Stimulated activated naive CD4-positive, alpha-beta T cell (primary cell): ENCODE measurements around the gene RPS6KA2.

Experiments
- DNase-seq, 6 experiments: peaks; one replicate each; lab custom pipeline; 2025; lab: John Stamatoyannopoulos, UW

The RPS6KA2 gene

DNA sequence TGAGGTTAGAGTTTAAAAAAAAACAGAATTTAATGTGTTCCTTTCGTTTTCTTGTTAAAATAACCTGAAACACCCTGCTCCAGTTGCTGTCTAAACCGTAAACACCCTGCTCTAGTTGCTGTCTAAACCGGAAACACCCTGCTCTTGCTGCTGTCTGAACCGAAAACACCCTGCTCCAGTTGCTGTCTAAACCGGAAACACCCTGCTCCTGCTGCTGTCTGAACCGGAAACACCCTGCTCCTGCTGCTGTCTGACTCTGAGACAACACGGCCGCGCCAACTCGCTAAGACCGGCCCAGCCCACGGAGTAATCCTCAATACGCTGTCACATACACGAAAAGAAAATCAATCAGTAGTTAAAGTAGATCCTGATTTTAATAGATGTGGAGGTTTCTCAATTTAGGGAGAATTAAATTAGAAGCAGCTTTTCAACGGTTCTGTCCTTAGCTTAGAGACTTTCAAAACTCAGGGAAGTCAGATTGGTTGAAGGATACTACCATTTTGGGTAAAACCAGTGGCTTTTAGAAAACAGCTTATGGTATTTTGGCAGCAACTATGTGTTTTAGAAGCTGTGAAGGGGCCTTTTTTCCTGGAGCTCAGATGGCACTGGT lies 138.9 kb downstream of the RPS6KA2 start:
- peak; percentile 47 to 90 (median 81) for DNase-seq

GRCh38 chr6:166487148-166487547 lies 139.9 kb downstream of the RPS6KA2 start:
- no peak for DNase-seq

DNA sequence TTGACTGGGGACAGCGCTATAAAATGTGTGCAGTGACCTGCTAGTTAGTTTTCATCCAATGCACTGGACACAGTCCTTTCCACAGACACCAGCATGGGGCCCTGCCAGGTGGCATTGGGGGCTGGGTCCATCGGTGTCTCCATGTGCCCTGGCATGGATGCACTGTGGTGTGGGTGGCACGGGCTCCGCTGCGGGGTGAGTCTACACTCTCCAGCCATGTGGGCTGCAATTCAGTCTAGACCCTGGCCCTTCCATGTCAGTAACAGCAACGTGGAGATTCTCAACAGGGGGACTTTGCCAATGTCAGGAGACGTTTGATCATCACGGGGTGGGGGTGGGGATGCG lies 140.5 kb downstream of the RPS6KA2 start:
- DNase-seq = peak in 1 of 6 experiments; percentile 4

GRCh38 chr6:166485651-166486535 lies 141.2 kb downstream of the RPS6KA2 start:
- DNase-seq = no peak

- DNase-seq = no peak
These were observed 142.2 kb downstream of the RPS6KA2 start for GRCh38 chr6:166484863-166485262.

DNA sequence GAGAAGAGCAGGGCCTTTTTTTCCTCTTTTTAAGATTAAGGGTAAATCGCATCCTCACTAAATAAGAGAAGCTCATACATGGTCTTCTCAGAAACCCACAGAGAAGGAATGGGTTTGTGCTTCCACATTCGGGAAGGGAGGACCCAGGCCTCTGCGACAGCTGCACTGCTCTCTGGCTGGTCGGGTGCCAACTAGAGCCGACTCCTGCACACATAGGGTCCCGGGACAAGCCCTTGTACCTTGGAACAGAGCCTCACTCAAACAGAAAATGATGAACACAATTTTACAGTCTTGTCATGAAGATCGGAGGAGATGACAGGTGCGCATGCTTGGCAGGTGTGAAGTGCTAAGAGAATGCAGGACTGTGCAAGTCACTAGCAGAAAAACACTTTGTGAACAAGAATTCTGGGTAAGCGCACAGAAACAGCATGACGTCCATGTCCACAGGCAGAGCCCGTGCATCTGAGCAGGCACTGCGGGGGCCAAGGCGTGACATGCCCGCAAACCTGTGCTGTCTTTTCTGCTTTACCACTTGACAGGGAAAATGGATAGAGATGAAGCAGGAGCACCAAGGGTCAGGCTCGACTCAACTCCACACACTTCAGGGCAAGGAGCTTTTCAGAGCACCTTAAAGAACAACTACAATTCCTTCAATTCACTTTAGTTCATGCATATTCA lies 143.3 kb downstream of the RPS6KA2 start:
- no peak for DNase-seq

DNA sequence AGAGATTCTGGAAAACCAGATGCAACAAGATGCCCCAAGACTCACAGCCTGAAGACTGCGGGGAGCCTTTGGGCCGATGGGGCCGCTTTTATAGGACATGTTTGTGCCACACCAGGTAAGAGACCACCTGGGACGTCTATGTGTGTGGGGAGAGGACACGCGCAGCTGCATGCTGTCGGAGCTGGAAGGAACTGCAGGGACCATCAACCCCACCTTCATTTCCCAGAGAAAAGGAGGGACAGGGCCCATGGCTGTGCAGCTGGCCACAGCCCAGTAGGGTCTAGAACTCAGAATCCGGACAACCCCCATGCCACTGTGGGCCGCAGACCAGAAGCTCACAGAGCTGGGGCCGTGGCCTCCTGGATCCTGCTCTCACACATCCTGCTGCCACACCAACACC lies 144.0 kb downstream of the RPS6KA2 start:
- DNase-seq = no peak

DNA sequence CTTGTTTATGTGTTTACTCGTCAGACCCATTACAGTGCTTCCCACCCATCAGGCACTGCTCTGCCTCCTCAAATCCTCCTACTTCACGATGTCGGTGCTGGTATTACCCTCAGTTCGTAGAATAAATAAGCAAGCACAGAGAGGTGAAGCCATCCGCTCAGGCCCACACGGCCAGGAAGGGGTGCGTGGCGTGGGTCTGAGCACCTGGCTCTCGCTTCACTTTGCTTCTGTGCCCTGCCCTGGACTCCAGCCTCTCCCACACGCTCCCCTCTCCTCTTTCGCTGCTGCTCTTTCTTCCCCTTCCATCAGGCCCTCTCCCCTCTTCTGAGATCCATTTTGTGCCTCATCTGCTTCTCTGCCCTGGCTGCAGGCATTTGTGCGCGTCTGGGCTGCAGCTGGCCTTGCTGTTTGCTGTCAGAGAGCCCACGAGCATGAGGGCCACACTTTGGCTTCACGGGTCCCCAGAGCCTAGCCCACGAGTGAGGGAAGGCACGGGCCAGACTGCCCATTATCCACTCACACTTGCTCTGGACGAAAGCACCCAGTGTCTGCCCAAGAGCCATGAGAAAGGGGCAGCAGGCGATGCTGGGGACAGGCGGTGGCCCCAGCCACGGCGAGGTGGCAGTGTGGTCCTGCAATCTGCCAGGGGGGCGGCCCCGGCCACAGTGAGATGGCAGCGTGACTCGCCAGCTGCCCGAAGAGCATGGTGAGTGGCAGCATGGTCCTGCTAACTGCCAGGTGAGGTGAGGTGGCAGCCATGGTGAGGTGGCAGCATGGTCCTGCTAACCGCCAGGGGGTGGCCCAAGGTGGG lies 148.1 kb downstream of the RPS6KA2 start:
- DNase-seq = no peak

DNA sequence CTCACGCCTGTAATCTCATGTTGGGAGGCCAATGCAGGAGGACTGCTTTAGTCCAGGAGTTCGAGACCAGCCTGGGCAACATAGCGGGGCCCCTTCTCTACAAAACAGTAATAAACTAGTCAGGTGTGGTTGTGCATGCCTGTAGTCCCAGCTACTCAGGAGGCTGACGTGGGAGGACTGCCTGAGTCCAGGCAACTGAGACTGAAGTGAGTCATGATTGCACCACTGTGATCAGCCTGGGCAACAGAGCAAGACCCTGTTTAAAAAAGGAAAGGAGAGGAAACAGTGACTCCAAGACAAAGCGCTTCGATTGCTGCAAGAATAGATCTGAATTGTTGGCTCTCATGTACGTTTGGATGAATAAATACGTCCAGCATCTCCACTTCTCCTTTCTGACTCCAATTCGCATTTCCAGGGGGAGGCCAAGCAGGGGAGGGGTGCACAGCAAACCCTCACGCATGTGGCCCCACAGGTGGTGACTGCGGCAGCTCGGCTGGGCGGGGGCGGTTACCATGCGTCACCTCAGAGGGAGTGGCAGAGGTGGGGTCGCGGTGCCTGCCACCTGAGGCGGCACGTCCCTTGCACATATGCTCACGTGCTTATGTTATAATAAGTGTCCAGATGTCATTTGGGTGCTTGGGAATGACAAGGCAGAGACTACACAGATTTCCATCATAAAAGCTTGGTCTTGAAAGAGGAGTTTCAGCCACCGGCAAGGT lies 149.2 kb downstream of the RPS6KA2 start:
- DNase-seq = no peak

DNA sequence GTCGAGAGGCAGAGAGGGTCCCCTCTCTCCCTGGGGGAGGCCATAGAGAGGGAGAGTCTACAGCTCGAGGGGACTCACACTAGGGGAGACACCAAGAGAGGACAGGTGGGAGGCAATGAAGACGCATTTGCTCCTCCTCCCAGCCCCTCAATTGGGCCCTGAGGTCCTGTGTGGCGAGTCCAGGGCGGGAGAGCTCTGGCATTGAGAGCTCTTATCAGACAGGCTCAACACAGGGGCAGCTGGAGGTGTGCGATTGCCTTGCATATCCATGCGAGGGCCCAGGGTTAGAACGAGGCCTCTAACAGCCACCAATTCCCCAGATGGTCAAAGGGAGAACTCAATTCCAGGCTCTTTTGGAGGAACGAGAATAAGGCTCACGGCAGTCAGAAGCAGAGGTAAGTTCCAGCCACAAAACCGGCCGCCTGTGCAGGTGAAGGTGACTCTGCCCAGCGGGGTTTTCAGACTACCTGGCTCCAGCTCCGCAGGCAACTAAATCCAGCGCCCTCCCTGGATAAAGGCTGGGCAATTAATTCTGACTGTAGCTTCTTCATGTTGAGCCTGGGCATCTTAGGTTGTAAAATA lies 150.3 kb downstream of the RPS6KA2 start:
- no peak for DNase-seq

- no peak for DNase-seq
These were observed 150.9 kb downstream of the RPS6KA2 start for GRCh38 chr6:166476061-166476591.

DNA sequence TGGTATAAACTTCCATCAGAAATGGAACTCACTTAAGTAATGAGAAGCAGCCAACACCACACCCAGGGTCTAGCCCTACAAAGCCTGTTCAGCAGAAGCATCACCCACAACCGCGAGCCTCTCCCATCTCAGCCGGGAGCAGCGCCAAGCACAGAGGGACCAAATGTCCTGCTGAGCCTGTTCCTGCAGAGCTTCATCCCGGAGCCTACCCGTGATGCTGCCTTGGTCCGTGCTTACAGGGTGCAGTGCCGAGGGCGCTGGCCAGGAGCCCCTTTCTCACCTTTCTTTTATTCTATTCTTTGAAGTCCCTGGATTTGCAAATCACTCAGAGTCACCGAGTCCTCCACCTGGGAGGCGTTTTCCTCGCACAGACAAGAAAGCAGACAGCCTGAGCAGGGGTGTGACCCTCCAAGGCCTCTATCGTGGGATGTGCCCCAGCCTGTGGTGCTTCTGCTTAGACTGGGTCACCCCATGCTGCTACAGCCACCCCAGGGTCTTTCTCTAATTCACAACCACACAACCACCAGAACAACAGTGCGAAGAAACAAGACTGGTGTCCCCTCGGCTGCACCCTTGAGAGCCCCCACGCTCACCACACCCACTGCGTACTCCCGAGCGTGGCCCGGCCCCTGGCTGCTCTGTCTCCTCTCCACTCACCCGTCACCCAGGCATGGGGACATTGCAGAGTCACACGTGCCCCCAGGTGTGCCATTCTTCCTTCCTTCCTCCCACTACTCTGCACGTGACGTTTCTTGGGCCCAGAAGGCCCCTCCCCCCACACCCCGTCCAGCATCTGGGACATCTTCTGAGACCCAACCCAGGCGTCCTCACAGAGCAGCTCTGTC lies 152.1 kb downstream of the RPS6KA2 start:
- no peak for DNase-seq

DNA sequence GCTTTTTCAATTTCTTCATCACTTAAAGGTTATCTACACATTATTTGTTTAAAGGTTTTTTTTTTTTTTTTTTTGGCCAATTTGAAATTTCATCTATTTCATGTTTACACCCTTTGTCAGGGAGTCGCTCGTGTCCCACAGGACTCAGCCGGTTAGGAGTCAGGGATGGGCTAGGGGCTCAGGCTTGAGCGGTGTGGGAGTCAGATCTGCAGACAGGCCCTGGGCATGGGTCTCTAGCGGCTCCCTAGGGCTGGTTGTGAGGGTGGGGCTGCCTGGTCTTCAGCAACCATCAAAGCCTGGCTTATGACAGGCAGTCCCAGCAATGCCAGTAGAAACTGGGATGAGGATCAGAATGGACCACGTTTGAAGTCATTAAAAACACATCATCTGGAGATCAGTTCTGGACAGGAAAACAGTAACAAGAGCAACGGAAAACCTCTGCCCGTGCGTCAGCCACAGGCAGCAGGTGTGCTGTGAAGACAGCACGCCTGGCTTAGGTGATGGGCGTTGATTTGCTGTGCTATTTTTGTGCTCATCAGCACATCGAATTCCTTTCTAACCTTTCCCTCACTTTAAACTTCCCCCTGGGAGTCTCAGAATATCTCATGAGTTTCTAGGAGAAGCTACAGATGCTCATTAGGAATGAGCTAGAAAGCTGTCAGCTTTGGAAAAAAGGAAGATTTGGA lies 153.0 kb downstream of the RPS6KA2 start:
- no peak for DNase-seq

DNA sequence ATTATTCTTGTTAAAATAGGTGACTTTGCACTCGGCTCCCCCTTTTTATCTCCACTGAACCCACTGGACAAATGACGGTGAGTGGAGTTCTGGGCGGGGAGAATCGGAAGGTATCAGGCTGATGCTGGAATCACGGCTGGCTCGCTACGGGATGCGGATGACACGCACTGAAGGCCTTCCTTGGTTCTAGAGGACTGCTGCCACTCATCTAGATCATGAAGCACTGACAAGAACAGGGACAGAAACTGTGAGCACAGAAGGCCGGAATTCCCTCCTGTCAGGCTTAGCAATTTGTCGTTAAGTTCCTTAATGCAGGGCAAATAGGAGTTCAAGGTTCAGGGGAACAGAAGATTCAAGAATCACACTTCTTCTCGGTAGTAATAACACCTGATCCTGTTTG lies 154.4 kb downstream of the RPS6KA2 start:
- no peak for DNase-seq

GRCh38 chr6:166471797-166472260 lies 155.2 kb downstream of the RPS6KA2 start:
- DNase-seq = no peak

- no peak for DNase-seq
These were observed 156.1 kb downstream of the RPS6KA2 start for GRCh38 chr6:166470863-166471410.

DNA sequence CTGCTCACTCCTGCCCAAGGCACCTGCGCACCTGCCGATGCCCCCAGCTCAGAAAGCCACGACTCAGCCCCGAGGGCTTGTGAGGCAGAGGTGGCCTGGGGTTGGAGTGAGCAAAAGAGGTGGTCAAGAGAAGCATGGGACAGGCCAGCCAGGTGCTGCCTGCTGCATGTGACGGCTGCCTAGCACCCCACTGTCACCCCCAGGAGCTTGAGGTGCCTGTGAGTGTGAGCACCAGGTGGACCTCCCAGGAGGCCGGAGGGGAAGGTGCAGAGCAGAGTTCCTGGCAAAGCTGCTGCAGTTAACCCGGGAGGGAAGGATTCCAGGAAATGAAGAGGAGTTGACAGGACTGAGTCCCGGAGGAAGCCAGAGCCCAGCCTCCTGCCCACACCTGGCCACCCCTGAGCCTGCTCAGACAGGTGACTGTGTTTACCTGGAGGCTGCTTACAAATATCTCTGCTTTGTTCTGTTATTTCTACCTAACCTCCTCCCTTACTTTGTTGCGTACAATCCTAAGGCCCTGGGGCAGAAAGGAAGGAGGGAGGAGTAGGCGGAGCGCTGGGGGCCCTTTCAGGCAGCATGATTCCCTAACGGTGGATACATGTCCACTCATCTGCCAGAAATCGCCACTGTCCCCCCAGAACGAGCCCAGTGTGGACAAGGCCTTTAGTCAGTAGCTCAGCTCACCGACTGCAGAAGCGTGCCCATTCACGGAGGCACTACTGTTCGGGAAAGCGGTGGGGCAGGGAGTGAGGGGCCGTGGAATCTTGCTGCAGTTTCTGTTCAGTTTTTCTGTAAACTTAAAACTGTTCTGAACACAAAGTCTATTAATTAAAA lies 156.8 kb downstream of the RPS6KA2 start:
- no peak for DNase-seq

GRCh38 chr6:166469426-166469961 lies 157.6 kb downstream of the RPS6KA2 start:
- no peak for DNase-seq
